Adipose tissue (tissue), 3 donors: ENCODE measurements around the gene GCSAM. TPM values are rescaled to one million over a fixed set of nuclear protein-coding genes. Genes with fewer than 3 reads are reported as not detected.
"Not testable (repeated sequence)": the region's sequence is repeated elsewhere in the genome, so short reads cannot be mapped to it uniquely, and the experiment has no call there.

Experiments
- H3K27ac ChIP-seq: one replicate; pipeline ENCODE4 v1.5.1; 2013; ENCODE audit warnings: low read depth, low read length
- WGBS, 3 donors: extraction: QIAGEN DNeasy Blood & Tissue Kit; methylation state at CpG; one replicate each; pipeline ENCODE4 v1.1.7; 2013; 5-methylcytosine and 5-hydroxymethylcytosine counted together
- polyA plus RNA-seq, 3 donors: library from polyadenylated mRNA; stranded (reverse); fragments of 200-250 nt; gene quantifications; one replicate each; pipeline ENCODE4 v1.2.3, GENCODE V29; 2013
- donor health status: healthy with polysubstance abuse.
- donor health status: Bipolar disorder and iron deficiency.
- donor health status: healthy.

The GCSAM gene
- polyA plus RNA-seq, 3 donors, result 0.08 to 0.12 TPM; not detected in 1

GRCh38 chr3:112086076-112086854, 46.8 kb downstream of the GCSAM start, which contains the start of gene C3orf52:
TSS of gene C3orf52 (plus strand) at chr3:112086389. CDS start at chr3:112086408, 19 bp downstream.
- H3K27ac ChIP-seq, result no peak within 1 kb of the TSS
- WGBS, 3 donors, result 1% methylated on average over 64 to 67 of the region's 67 CpGs

DNA sequence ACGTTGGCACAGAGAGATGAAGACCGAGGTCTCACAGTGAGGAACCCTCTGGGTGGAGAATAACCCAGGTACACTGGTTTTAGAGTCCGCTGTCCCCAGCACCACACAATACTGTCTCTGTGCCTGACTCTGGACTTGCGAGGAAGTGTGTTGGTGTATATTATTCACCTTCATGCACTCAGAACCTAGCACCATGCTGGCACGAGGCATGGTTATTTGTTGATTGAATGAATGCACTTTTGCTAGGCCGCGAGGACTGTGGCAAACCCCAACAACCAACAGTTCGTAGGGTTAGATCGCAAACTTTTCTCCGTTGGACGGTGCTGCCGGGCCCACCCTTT, 47.3 kb downstream of the GCSAM start:
- 31 to 42% (median 35%) methylated on average over 12 of the region's 12 CpGs for WGBS, 3 donors
- no peak overlapping the region for H3K27ac ChIP-seq

DNA sequence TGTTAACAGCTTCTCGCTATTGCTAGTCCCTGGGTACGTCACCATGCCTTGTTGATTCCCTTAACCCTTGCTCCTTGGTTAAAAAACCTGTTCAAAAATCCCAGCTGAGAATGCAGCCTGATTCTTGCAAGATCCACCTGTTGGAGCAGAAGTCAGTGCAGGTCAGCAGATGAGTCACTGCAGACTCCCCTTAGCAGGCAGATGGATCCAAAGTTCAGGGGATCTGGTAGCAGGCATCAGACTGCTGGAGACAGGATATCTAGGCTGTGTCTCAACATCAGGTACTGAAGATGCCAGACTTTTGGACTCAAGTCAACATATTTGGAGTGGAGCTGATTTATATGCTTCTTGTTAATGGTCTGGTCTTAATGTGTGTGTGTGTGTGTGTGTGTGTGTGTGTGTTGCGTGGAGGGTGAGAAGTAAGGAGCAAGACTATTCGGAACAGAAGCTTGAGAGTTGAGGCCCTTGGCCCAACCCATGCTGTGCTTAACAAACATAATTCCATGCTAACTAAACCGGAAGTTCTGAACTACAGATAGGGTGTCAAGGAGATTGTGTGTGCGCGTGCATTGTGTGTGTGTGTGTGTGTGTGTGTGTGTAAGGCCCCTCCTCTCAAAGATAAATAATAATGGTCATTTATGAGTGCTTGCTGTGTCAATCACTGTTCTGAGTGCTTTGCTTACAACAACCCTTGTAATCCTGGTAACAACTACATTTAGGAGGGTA, 47.9 kb downstream of the GCSAM start:
- no peak overlapping the region for H3K27ac ChIP-seq
- WGBS, 3 donors, result 77 to 95% (median 86%) methylated on average over 7 of the region's 7 CpGs

DNA sequence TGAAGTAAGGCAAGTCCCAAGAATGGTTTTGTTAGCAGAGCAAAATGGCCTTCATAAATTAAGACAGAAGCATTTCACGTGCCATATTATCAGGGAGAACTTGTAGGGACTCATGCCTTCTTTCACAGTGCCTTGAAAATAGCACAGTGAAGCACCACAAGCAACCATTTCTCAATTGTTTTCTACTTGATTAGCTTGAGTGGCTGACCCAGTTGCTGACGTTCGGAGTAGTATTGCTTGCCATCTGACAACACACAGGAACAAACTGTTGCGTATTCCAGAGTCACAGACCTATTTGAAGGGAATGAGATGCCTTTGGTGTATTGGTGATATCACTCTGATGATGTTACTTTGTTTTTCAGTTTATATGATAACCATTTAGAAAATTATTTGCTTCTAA, 49.8 kb downstream of the GCSAM start:
- H3K27ac ChIP-seq, result no peak overlapping the region
- WGBS, 3 donors, result 74 to 84% (median 83%) methylated on average over 4 of the region's 4 CpGs

DNA sequence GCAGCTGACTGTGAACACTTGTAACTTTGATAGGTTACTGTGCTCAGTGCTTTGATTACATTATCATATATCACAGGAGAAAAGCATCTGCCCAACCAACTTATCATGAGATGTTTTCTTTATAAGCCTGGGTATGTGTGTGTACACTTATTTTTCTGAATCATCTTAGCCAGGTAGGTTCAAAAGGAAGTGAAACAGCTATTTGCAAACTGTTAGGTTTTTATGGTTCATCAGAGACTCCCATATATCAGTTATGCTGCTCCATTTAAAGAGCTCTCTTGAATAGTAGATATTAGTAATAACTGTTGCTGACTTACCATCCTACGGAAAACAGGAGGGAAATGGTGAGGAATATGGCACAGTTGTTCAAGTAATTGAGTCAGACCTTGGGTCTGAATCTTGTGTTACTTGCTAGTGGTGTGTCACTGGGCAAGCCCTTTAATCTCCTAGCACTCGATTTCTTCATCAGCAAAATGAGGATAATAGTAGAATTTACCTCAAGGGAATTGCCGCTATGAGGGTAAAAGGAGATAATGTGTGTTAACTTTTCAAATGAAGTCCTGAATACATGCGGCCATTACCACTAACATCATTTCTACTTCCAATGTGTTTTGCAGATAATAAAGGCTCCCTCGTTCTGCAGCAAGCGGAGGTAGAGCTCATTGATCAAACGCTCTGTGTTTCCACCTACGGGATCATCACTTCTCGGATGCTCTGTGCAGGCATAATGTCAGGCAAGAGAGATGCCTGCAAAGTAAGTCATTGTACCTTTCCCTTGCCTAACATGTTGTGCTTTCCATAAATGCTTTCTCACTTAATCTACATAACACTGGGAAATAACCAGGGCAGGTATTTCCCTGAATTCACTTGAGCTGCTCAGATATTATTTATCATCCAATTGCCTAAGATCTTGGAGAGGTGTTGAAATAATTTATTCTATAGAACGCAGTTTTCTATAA, 54.6 kb downstream of the GCSAM start:
- no peak overlapping the region for H3K27ac ChIP-seq
- 81 to 88% (median 83%) methylated on average over 10 of the region's 10 CpGs for WGBS, 3 donors

- 23 to 54% (median 54%) methylated on average over 6 of the region's 6 CpGs for WGBS, 3 donors
Measured at GRCh38 chr3:112074616-112075497, 58.2 kb downstream of the GCSAM start.

GRCh38 chr3:112074006-112074405, 59.0 kb downstream of the GCSAM start:
- no peak overlapping the region for H3K27ac ChIP-seq
- 85 to 96% (median 92%) methylated on average over 2 of the region's 2 CpGs for WGBS, 3 donors

More at GRCh38 chr3:112074616-112075497, 58.2 kb downstream of the GCSAM start:
- no peak overlapping the region for H3K27ac ChIP-seq

- not testable (repeated sequence) for H3K27ac ChIP-seq
- WGBS, 3 donors, result 73 to 84% (median 76%) methylated on average over 8 of the region's 8 CpGs
Measured at GRCh38 chr3:112072387-112073060, 60.5 kb downstream of the GCSAM start.

Other genes starting within 250 kb of the GCSAM start
- gene ABHD10, start 154.2 kb downstream of the GCSAM start, polyA plus RNA-seq, result 10 to 100 TPM in 1 of 3 donors, 1 to 10 TPM in 2; 9.2 to 12.9 (median 9.9) TPM
- 1 to 10 TPM in 1 of 3 donors, under 1 TPM in 1, not detected in 1; 0.06 to 1.7 TPM for gene TAGLN3, start 134.3 kb downstream of the GCSAM start, polyA plus RNA-seq
- gene TMPRSS7, start 98.5 kb downstream of the GCSAM start, polyA plus RNA-seq, result under 1 TPM in 1 of 3 donors, not detected in 2; 0.04 TPM
- 10 to 100 TPM in 1 of 3 donors, 1 to 10 TPM in 1, under 1 TPM in 1; 0.22 to 10.8 (median 3.4) TPM for gene C3orf52, start 46.9 kb downstream of the GCSAM start, polyA plus RNA-seq
- gene SLC9C1, start 161.0 kb upstream of the GCSAM start, polyA plus RNA-seq, result under 1 TPM in 1 of 3 donors, not detected in 2; 0.06 TPM
- 10 to 100 TPM in 2 of 3 donors, 1 to 10 TPM in 1; 2.6 to 25.7 (median 13.0) TPM for gene CD200, start 199.9 kb upstream of the GCSAM start, polyA plus RNA-seq